DOHH2 (cell line): ENCODE measurements around the gene CCL2.

ENCODE experiments used
- H3F3A ChIP-seq: fragments of 200-600 bp; sonication (generic), shearing (Covaris generic); 2 replicates; pipeline ENCODE4 v1.6.0; 2016; ENCODE audit warnings: antibody characterized with exemption, mild to moderate bottlenecking; ENCODE audit not compliant: control insufficient read depth, insufficient read depth
- H3K27ac ChIP-seq: fragments of 200-600 bp; sonication (generic); 2 replicates; pipeline ENCODE4 v1.5.1; 2014; ENCODE audit warnings: low read depth, mild to moderate bottlenecking, low read length, moderate library complexity
- H3K27me3 ChIP-seq: fragments of 200-600 bp; sonication (generic); 2 replicates; pipeline ENCODE4 v1.6.1; 2014; ENCODE audit warnings: mild to moderate bottlenecking, low read length, mixed read lengths; ENCODE audit not compliant: control insufficient read depth
- H3K36me3 ChIP-seq: fragments of 200-600 bp; sonication (generic); 2 replicates; pipeline ENCODE4 v1.6.1; 2014; ENCODE audit warnings: mild to moderate bottlenecking, low read length, moderate library complexity, mixed read lengths; ENCODE audit not compliant: control insufficient read depth
- H3K4me1 ChIP-seq: fragments of 200-600 bp; sonication (generic); 2 replicates; pipeline ENCODE4 v1.6.1; 2014; ENCODE audit warnings: mild to moderate bottlenecking, low read length, mixed read lengths; ENCODE audit not compliant: control insufficient read depth
- H3K4me2 ChIP-seq: fragments of 200-600 bp; sonication (generic); 2 replicates; pipeline ENCODE4 v1.6.0; 2014; ENCODE audit warnings: mild to moderate bottlenecking, low read length, moderate library complexity
- H3K4me3 ChIP-seq: fragments of 200-600 bp; sonication (generic); 2 replicates; pipeline ENCODE4 v1.5.1; 2014; ENCODE audit warnings: mild to moderate bottlenecking, low read length, mixed read lengths
- H3K79me2 ChIP-seq: fragments of 200-600 bp; sonication (generic); 2 replicates; pipeline ENCODE4 v1.6.1; 2014; ENCODE audit warnings: mild to moderate bottlenecking, low read length, mixed read lengths; ENCODE audit not compliant: control insufficient read depth
- H3K9me2 ChIP-seq: fragments of 200-600 bp; sonication (generic); replicated peaks from 2 replicates; pipeline ENCODE4 v1.6.1; 2014; ENCODE audit warnings: mild to moderate bottlenecking, low read length, mixed read lengths; ENCODE audit not compliant: control insufficient read depth
- H3K9me3 ChIP-seq: fragments of 200-600 bp; sonication (generic); 2 replicates; pipeline ENCODE4 v1.6.1; 2014; ENCODE audit warnings: antibody characterized with exemption, low read length, mixed read lengths; ENCODE audit not compliant: control insufficient read depth, insufficient read depth
- H4K20me1 ChIP-seq: fragments of 200-600 bp; sonication (generic); 2 replicates; pipeline ENCODE4 v1.6.0; 2014; ENCODE audit warnings: low read depth, mild to moderate bottlenecking, antibody characterized with exemption, low read length, moderate library complexity; ENCODE audit not compliant: control insufficient read depth, insufficient read depth
- EZH2phosphoT487 ChIP-seq: fragments of 200-600 bp; sonication (generic); IDR thresholded peaks from 2 replicates; pipeline ENCODE4 v1.6.1; 2017; ENCODE audit warnings: borderline replicate concordance, mild to moderate bottlenecking, antibody characterized with exemption, low read length, moderate library complexity, mixed read lengths
- TF ChIP-seq, protein P1 (sequence below): fragments of 200-600 bp; sonication (generic); IDR thresholded peaks from one replicate; pipeline ENCODE4 v1.5.1; 2014; ENCODE audit warnings: antibody characterized with exemption, mild to moderate bottlenecking, low read depth, low read length; ENCODE audit not compliant: poor library complexity, severe bottlenecking

CCL2 gene

DNA sequence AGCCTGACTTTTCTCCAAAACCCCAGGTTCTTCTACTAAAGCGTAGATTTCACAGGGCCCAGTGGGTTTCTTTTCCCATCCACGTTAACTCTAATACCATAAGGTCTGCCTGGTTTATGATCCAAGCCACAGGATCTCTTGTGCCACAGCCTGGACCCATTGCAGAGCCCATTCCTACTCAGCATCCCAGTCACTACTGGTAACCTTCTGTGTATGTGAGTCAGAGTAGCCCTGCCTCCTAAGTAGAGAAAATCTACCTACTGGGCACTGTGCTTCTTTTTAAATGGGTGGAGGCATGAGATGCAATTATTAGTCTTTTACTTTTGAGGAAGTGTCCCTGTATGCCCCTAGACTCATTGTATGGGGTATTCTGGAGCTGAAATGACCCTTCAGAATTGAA lies 43.9 kb downstream of the CCL2 start:
- Histone ChIP-seq H3K9me2 (no peaks in the 10 kb centered on the region), H3K9me3 (no peaks in the 10 kb centered on the region), H3K4me1 (no peaks in the 10 kb centered on the region), H4K20me1 (no peaks in the 10 kb centered on the region), H3K36me3 (no peaks in the 10 kb centered on the region), H3F3A (no peaks in the 10 kb centered on the region), H3K27me3 (no peaks in the 10 kb centered on the region), H3K4me2 (no peak overlapping the region), H3K27ac (no peak overlapping the region), H3K79me2 (no peaks in the 10 kb centered on the region), H3K4me3 (no peak overlapping the region)
- TF ChIP-seq EZH2phosphoT487: no peak
- TF ChIP-seq, protein P1, sequence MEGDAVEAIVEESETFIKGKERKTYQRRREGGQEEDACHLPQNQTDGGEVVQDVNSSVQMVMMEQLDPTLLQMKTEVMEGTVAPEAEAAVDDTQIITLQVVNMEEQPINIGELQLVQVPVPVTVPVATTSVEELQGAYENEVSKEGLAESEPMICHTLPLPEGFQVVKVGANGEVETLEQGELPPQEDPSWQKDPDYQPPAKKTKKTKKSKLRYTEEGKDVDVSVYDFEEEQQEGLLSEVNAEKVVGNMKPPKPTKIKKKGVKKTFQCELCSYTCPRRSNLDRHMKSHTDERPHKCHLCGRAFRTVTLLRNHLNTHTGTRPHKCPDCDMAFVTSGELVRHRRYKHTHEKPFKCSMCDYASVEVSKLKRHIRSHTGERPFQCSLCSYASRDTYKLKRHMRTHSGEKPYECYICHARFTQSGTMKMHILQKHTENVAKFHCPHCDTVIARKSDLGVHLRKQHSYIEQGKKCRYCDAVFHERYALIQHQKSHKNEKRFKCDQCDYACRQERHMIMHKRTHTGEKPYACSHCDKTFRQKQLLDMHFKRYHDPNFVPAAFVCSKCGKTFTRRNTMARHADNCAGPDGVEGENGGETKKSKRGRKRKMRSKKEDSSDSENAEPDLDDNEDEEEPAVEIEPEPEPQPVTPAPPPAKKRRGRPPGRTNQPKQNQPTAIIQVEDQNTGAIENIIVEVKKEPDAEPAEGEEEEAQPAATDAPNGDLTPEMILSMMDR: no peak

DNA sequence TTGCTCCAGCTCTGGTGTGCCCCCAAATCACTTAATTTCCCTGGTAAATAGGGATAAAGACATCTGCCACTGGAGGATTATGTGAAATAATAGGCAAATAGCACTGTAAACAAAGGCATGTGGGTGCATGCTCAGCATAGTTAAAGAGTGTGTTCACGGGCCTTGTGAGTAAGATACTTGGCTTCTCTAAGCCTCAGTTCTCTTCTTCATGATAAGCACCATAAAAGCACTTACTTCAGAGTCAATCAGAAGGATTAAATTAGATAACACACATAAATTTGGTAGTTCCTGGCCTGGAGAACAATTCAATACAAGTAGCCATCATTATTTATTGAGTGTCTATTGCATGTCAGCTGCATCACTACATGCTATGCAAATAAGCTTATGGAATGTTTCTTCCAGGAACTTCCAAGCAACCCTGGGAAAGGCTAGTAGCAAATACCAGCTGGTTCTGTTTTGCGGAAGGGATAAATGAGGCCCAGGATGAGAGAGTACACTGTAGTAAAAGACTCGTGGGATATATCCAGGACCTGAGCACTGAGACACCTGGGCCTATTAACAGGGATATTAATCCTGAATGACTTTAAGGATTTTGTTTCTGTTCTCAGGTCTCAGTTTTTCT lies 45.0 kb downstream of the CCL2 start:
- H3K4me2 ChIP-seq: no peak overlapping the region
- TF ChIP-seq EZH2phosphoT487: no peak
- TF ChIP-seq, protein P1: no peak

DNA sequence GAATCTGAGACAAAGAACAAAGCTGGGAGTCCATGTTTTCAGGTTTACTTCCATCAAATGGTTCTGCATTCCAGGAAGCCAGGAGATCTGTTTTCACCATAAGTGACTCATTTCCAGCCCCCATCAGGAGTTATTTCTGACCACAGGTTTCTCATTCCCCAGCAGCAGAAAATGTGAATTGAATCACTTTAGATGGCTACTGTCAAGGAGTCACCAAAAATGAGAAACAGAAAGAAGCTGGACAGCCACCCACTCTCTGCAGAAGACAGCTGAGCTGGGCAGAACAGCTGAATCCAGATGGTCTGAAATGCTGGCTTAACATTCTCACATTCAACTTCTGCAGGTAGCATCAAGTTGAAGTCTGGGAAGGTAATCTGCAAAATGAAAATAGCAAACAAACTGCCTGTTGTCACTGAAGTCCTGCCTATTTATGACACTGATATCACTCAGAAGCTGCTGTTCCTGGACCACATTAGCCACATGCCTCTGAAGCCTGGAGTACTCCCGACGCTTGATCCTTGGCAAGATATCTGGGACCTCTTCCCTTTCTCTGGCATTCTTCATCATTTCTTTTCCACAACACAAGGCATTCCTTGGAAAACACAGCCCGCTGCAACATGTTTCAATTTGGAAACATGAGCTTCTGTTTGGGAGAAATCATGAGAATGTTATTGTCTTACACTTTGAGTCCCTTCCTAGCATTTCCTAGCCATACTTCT lies 45.7 kb downstream of the CCL2 start:
- no peak overlapping the region for H3K4me2 ChIP-seq
- H3K27me3 ChIP-seq: no peaks in the 10 kb centered on the region
- TF ChIP-seq EZH2phosphoT487: no peak
- TF ChIP-seq, protein P1: no peak
- H3K27ac ChIP-seq: no peak overlapping the region
- H3K36me3 ChIP-seq: no peaks in the 10 kb centered on the region
- H3K4me1 ChIP-seq: no peaks in the 10 kb centered on the region
- no peaks in the 10 kb centered on the region for H3K9me3 ChIP-seq
- no peaks in the 10 kb centered on the region for H3K79me2 ChIP-seq
- H4K20me1 ChIP-seq: no peaks in the 10 kb centered on the region
- H3K4me3 ChIP-seq: no peak overlapping the region
- no peaks in the 10 kb centered on the region for H3F3A ChIP-seq
- no peaks in the 10 kb centered on the region for H3K9me2 ChIP-seq

More for the DNA sequence above, 45.0 kb downstream of the CCL2 start:
- H3F3A ChIP-seq: no peaks in the 10 kb centered on the region
- no peak overlapping the region for H3K4me3 ChIP-seq
- no peaks in the 10 kb centered on the region for H3K4me1 ChIP-seq
- H3K27me3 ChIP-seq: no peaks in the 10 kb centered on the region
- H3K79me2 ChIP-seq: no peaks in the 10 kb centered on the region
- no peaks in the 10 kb centered on the region for H3K9me2 ChIP-seq
- no peaks in the 10 kb centered on the region for H4K20me1 ChIP-seq
- H3K36me3 ChIP-seq: no peaks in the 10 kb centered on the region
- no peak overlapping the region for H3K27ac ChIP-seq
- H3K9me3 ChIP-seq: no peaks in the 10 kb centered on the region
